GM18507 (cell line): Measurements from ENCODE around the gene TECR.
"Not testable (repeated sequence)": the region's sequence is repeated elsewhere in the genome, so short reads cannot be mapped to it uniquely, and the experiment has no call there.

Source experiments
- DNase-seq: peaks from one replicate; pipeline ENCODE4 v3.0.0; 2011; ENCODE audit warnings: low read depth; ENCODE audit not compliant: insufficient read length; ENCODE audit errors: extremely low spot score
- FAIRE-seq: peaks from 2 replicates; lab custom pipeline; 2011; peaks lifted over from hg19 to GRCh38; lab: Jason Lieb, UNC

TECR gene

GRCh38 chr19:14571695-14572490 is 42.5 kb downstream of the TECR start, which contains the start of gene NDUFB7:
Gene NDUFB7 (minus strand): TSS chr19:14572066. CDS start chr19:14572000, 66 bp downstream.
- DNase-seq (peak; percentile 67), FAIRE-seq (peak; percentile 96)

- DNase-seq (no peak), FAIRE-seq (no peak)
Observed at GRCh38 chr19:14575428-14575980, 46.1 kb downstream of the TECR start.

- DNase-seq (no peak), FAIRE-seq (no peak)
Observed at GRCh38 chr19:14576363-14576762, 47.0 kb downstream of the TECR start.

- DNase-seq (no peak), FAIRE-seq (no peak)
Observed at GRCh38 chr19:14577264-14577663, 47.9 kb downstream of the TECR start.

GRCh38 chr19:14577885-14578427 is 48.6 kb downstream of the TECR start:
- DNase-seq (no peak), FAIRE-seq (peak; percentile 81)

- FAIRE-seq = peak; percentile 69
- no peak for DNase-seq
Observed at GRCh38 chr19:14580623-14581237, 51.3 kb downstream of the TECR start.

- no peak for DNase-seq
- FAIRE-seq = peak; percentile 93
Observed at GRCh38 chr19:14582894-14583340, 53.5 kb downstream of the TECR start, which contains the start of gene CLEC17A. Gene CLEC17A (plus strand): TSS chr19:14583084. CDS start chr19:14583161, 77 bp downstream.

GRCh38 chr19:14584372-14584771 is 55.0 kb downstream of the TECR start:
- DNase-seq, FAIRE-seq: not testable (repeated sequence)

- not testable (repeated sequence) for DNase-seq
- FAIRE-seq = peak; percentile 98
Observed at GRCh38 chr19:14585187-14585586, 55.8 kb downstream of the TECR start.

- DNase-seq = not testable (repeated sequence)
- FAIRE-seq = peak; percentile 84
Observed at GRCh38 chr19:14589433-14589832, 60.0 kb downstream of the TECR start.

GRCh38 chr19:14595558-14595957 is 66.2 kb downstream of the TECR start:
- FAIRE-seq (no peak), DNase-seq (no peak)

- FAIRE-seq (no peak), DNase-seq (no peak)
Observed at GRCh38 chr19:14599548-14600147, 70.3 kb downstream of the TECR start.

- DNase-seq = peak; percentile 54
- peak; percentile 97 for FAIRE-seq
Observed at GRCh38 chr19:14603990-14604387, 74.6 kb downstream of the TECR start.

GRCh38 chr19:14606627-14607026 is 77.2 kb downstream of the TECR start:
- DNase-seq (no peak), FAIRE-seq (no peak)

GRCh38 chr19:14611051-14611450 is 81.7 kb downstream of the TECR start:
- DNase-seq (no peak), FAIRE-seq (no peak)

- not testable (repeated sequence) for DNase-seq, FAIRE-seq
Observed at GRCh38 chr19:14612242-14612641, 82.8 kb downstream of the TECR start.

GRCh38 chr19:14612657-14613056 is 83.3 kb downstream of the TECR start:
- DNase-seq (no peak), FAIRE-seq (no peak)

- FAIRE-seq, DNase-seq: not testable (repeated sequence)
Observed at GRCh38 chr19:14613399-14614098, 84.2 kb downstream of the TECR start.

- DNase-seq = no peak
- peak; percentile 84 for FAIRE-seq
Observed at GRCh38 chr19:14614099-14614412, 84.7 kb downstream of the TECR start.
